Measurements from ENCODE around the gene MORN1.

Gene MORN1

DNA sequence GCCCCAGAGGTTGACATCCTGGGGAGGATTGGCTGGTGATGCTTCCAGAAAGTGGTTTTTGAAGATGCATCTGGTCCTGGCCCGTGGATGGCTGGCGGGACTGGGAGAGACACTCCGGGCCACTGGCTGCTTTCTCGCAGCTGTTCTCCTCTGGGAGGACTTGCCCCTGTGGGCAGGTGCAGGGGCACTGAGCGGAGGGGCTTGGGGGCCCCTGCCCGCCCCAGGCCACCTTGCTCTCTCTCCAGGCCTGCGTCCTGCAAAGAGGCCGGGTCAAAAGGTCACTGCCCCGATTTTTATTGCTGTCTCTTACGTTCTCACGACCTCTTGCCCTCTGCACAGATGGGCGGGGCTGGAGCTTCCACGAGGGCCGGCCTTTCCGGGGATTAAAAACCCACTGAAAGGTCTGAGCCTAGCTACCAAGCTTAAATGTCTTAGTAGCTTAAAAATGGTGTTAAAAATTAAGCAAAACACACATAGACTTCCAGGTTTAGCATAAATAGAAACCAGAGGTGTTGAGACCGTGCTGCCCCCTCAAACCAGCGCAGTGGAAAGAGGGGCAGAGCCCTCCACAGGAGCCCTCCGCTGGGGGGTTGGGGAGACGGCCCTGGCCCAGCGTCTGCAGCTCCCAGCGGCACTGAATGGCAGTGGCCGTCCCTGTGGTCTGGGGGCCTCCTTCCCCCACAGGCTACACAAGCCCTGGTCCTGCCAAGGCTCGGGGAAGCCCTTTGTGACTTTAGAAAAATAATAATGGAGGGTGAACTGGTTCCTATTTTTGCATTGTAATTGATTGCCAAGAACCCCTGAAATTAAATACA lies 119.3 kb downstream of the MORN1 start:
- DNase-seq = no peak
